NOMO-1 (cell line): Measurements from ENCODE around the gene PDGFRB.
"Not testable (repeated sequence)": the region's sequence is repeated elsewhere in the genome, so short reads cannot be mapped to it uniquely, and the experiment has no call there.

Experiments used
- DNase-seq, 2 experiments: peaks; one replicate each; lab custom pipeline; 2025; ENCODE audit not compliant: unreplicated experiment in 2 of 2; lab: John Stamatoyannopoulos, UW

Gene PDGFRB

DNA sequence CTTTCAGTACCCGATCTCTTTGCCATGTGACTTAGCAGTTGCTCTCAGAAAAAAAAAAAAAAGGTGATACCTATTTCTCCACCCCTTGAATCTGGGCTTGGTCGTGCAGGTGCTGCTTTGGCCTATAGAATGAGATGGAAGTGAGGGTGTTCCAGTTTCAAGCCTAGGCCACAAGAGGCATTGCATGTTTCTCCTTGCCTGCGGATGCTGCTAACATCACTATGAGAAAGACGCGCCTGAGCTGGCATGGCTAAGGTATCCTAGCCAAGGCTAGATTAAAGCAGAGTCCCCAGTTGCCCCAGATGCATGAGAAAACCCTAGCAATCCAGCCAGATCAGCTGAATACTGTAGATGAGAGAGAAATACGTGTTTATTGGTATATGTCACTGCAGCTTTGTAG is 54.6 kb downstream of the PDGFRB start:
- no peak for DNase-seq

- no peak for DNase-seq
Measured at GRCh38 chr5:150097152-150097551, 58.5 kb downstream of the PDGFRB start.

- DNase-seq = no peak
Measured at GRCh38 chr5:150092159-150092787, 63.4 kb downstream of the PDGFRB start.

DNA sequence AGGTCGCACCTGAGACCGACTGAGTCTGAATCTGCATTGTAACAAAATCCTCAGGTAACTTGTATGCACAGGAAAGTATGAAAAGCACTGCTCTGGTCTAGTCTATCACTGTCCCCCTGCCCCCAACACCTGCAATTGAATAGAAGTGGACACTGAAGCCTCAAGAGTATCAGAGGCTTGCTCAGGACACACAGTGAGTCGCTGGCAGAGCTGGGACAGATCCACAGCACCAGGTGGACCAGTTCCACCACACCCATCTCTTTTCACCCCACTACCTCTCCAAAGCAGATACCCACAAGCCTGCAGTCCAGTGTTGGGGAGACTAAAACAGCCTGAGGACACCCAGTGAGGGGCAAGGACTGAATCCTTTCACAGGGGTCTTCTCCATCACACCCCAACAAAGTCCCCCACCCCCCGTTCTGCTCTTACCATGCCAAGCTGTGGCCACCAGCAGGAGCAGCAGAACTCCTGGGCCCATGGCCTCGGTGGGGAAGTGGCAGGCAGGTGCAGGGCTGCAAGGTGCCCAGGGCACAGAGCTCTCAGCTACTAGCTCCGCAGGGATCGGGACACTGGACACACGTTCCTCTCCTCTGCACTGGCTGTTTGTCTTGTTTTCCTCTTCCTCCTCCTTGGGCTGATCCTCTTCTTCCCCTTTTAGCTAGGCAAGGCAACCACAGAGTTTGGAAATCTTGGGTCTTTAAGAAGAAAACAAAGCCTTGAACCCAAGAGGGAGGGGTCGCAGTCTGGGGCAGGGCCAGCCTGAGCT is 69.5 kb downstream of the PDGFRB start, which contains the start of gene CSF1R:
Gene CSF1R, minus strand, starts transcription at position 605 of the 766 bp plus-strand sequence. Its CDS starts 127 bp downstream, at position 478.
- DNase-seq = peak; percentile 20 to 49

DNA sequence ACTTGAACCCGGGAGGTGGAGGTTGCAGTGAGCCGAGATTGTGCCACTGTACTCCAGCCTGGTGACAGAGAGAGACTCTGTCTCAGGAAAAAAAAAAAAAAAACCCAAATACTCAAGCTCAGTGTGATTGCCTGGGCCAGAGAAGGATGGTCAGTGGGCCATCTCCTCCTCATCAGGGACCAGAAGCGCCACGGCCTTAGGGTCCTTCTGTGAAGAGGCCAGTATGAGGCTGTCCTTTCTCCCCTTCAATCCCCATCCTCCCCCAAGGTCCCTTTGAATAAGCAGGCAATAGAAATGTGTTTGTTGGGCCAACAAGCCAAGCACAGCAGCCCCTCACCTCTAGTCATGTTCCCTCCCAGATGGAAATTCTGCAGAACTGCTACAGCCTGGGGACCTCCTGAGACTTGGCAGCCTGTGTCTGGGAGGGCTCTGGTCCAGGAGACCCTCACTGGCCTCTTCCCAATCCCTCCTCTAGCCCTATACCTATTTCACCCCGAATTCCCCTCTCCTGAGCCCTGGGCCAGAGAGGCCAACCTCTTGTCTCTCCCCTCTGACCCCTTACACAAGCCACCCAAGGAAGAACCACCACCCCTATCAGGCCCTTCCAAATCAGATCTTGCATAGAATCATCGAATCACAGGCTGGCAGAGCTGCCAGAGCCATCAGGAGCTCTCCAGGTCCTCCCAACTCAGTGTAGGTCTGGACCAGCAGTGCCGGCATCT is 70.3 kb downstream of the PDGFRB start:
- no peak for DNase-seq

GRCh38 chr5:150084754-150085153 is 70.9 kb downstream of the PDGFRB start:
- not testable (repeated sequence) for DNase-seq

- no peak for DNase-seq
Measured at GRCh38 chr5:150082889-150083288, 72.8 kb downstream of the PDGFRB start.

GRCh38 chr5:150082374-150082773 is 73.3 kb downstream of the PDGFRB start:
- peak; percentile 21 to 39 for DNase-seq

GRCh38 chr5:150081541-150082283 is 73.9 kb downstream of the PDGFRB start:
- DNase-seq = peak; percentile 86 to 88

DNA sequence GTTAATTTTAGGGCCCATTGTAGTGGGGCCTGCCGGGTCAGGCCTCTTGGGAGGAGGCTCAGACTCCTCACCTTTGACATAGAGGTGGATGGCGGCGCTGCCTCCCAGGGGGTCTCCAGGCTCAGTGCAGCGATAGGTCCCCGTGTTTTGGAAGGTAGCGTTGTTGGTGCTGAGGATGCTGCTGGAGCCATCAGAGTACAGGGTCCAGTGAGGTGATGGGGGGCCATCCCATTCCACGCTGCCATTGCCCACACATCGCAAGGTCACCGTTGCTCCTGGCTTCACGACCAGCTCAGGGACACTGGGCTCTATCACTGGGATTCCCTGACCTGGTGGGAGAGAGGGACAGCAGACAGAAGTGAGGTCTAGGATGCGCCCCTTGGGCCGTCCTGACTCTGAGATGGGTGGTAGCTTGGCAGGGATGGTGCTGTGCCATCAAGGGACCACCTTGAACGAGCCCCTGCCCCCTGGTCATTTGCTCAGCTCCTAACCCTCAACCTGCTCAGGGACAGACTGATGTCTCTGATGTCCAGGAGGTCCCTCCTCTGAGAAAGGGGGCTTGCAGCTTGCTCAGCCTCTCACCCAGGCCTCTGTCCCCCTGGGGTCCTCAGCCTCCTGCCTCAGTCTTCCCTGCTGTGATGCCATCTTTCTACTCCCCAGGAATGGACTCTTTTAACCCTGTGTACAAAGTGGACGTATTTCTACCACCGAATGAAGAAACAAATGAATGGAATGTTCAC is 74.8 kb downstream of the PDGFRB start:
- no peak for DNase-seq

DNA sequence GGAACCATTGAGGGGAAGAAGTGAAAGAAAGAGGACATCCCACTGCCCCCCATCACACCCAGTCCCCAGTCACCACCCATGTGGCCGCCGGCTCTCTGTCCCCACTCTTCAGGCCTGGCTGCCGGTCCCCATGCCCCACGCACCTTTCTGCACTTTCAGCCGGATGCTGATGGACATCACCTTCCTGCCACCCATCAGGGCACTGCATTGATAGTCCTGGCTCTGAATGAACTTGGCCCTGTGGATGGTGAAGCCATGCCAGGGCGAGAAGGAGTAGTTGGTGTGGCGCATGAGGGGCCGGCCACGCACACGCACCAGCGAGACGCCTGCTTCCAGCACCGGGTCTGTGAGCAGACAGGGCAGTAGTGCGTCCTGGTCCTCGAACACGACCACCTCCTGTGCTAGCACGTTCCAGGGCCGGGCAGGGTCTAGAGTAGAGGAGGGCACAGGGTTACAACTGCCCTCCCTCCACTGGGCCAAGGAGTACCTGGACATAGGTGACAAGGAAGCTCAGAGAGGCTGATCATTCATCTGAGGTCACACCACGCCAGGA is 75.7 kb downstream of the PDGFRB start:
- DNase-seq = no peak

DNA sequence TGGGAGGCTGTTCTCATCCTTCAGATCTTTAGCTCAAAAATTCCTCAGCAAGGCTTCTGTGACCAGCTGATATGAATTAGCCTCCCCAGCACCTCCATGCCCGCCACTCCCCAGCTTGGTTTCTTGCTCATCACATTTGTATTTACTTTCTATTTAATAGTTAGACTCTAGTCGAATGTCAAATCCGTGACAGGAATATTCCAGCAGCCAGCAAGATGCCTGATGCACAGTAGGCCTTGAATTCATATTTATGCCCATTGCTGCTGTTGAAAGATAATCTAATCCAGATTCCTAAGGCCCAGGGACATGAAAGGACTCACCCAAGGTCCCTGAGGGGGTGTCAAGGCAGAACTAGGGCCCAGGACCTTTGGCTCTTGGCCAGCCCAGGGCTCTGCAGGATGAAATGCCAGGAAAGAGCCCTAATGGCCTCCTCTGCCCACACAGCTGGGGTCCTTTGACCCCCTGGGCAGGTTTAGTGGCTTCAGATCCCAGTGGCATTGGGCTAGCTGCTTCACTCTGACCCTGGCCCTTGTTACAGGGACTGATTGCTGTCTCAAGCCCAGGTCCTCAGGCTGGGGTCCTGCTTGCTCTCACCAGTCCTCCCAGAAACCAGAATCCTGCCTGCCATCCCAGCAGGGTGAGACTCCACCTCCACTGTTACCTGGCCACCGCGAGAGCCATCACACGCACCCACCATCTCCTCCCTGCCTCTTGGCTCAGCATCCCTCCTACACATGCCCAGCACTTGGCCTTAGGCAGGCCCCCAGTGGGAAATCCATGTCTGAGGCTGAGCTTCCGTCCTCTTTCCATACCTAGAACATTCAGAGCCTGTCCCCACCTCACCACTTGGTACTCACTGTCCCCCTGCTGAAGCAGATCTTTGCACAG is 76.6 kb downstream of the PDGFRB start:
- DNase-seq = no peak

- DNase-seq = no peak
Measured at GRCh38 chr5:150077996-150078801, 77.4 kb downstream of the PDGFRB start.

DNA sequence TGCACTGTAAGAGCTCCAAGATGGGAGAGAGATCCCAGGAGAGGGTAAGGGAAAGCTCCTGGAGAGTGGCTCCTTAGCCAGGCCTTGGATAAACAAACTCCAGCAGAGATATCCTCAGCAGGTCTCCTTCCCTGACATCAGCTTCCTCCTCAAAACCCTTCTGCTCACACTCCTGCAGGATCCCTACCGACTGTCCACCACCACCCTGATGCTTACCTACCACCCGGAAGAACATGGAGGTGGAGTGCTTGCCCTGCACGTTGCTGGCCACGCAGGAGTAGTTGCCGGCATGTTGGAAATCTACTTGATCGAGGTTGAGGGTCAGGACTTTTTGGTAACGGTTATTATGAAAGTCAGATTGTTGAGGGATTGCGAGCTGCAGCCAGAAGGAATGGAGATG is 78.6 kb downstream of the PDGFRB start:
- DNase-seq = no peak

DNA sequence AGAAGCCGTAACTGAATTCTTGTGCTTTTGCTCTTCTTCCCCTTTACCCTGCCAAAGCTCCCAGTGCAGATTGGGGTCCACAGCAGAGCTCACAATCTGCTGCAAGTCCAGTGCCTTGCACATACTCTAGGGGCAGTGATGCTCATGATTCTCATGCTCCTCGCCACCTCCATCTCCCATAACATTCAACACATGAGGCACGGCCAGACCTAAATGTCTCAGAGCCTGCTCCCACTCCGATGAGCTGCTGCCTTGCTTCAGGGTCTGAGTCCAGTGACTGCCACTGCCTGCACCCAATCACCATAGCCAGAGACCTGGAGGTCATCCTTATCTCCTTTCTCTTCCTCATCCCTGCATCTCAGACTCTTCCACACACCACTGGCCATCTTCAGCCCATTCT is 79.8 kb downstream of the PDGFRB start:
- no peak for DNase-seq

DNA sequence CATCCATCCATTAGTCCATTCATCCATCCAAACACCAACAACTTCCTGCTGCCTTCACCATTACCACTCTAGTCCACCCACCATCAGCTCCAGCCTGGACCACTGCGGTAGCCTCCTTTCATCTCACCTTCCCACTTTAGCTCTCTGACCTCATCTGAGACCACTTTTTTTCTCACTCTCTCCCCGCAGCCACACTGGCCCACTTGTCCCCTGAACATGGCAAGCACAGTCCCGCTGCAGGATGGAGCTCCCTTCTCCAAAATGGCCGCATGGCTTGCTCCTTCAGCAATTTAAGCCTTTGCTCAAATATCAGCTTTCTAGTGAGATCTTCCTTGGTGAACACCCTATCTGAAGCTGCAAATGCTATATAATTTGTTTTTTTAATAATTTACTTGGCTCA is 80.4 kb downstream of the PDGFRB start:
- no peak for DNase-seq

- DNase-seq = no peak
Measured at GRCh38 chr5:150073677-150074076, 82.0 kb downstream of the PDGFRB start.

- DNase-seq = no peak
Measured at GRCh38 chr5:150073086-150073625, 82.5 kb downstream of the PDGFRB start.
